HG02759 (cell line): ENCODE data around the gene MAX.

Experiments used
- ATAC-seq: cut with Tn5 transposase; IDR thresholded peaks from one replicate; pipeline ENCODE4 v1.9.1; 2021; ENCODE audit warnings: mild to moderate bottlenecking, moderate library complexity; ENCODE audit not compliant: unreplicated experiment

The MAX gene, protein sequence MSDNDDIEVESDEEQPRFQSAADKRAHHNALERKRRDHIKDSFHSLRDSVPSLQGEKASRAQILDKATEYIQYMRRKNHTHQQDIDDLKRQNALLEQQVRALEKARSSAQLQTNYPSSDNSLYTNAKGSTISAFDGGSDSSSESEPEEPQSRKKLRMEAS

DNA sequence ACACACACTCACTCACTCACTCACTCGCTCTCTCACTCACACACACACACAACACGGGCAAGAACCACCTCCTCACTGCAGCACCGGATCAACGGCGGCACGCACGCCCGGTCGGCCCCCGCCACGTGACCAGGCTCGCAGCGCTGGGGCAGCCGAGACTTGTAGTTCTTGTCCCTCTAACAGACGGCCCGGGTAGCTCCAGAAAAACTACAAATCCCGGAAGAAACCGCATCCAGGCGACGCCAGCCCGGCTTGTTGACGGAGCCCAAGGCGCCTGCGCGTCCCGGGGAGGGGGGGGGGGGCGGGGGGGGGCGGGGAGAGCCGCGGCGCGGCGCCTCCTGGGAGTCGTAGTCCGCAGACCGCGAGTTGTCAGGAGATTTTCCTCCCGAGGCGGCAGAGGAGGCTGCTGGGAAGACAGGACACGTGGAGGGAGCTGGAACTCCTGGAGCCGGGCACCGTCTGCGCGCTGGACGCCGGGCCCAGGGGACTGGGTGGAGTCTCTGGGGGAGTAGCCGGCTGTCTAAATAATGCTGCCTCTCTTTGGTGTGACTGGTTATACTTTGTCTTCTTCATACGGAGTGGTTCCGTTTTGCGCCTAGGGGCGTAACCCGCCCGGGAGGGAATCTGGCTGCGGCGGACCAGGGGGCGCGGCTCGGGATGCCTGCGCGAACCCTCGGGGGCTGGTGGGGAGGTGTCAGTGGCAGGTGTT is at the start of gene MAX:
MAX (minus strand) TSS at position 77 of the 709 bp plus-strand sequence. CDS start 178 bp downstream, outside the sequence.
- ATAC-seq = peak; percentile 92

DNA sequence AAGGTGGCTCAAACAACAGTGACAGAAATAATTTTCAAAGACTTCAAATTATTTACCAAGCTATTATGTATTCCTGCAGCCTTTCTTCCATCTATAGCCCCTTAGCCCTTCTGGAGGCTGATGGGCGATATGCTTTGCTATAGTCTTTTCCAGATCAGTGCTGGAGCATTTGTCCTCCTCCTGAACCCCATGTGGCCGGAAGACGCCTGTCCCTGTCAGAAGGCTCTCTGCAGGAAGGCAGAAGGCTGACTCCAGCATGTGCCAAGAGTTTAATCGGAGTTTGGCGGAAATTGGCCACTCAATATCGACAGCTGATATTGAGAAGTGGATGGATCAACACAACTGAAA is 49.3 kb upstream of the MAX start:
- no peak for ATAC-seq

DNA sequence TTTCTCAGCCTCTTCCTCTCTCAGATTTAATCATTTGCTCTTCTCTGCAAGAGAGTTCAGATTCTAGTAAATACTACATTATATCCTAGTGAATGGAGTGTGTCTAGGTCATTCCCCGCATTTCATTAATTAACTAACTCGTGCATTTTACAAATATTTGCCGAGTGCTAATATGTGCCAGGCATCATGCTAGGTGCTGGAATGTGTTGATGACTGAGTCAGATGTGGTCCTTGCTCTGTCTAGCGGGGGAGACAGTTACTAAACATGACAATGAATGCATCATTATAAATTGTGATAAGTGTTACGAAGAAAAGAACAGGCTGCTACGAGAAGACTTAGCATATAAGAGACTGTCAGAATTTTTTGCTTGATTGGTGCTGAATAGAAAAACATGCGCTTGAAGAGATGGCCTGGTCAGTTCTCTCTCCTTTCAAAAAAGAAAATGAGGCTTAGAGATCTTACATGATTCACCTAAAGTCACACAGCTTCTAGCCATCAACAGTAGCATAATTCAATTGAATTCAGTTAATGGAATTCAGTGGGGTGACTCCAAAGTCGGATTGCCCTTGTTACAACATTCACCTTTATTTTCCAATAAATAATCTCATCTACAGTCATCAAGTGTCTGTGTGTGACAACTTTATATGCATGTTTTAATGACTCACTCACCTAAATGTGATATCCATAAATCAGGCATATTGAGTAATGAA is 48.7 kb upstream of the MAX start:
- no peak for ATAC-seq

DNA sequence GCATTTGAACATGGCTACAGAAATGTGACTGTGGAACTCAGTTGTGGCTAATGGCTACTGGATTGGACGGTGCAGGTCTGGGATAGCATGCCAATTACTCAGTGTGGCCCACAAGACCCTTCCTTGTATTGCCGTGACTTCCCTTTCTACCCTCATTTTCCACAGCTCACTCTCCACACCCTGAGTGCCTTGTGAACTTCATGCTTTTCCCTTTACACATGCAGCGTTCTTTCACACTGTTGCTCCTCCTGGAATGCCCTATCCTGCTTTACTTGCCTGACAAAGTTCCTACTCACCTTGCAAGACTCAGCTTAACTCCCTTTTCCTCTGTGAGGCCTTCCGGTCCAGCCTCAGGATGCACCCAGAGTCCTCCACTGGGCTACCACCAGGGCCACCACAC is 46.8 kb upstream of the MAX start:
- no peak for ATAC-seq

DNA sequence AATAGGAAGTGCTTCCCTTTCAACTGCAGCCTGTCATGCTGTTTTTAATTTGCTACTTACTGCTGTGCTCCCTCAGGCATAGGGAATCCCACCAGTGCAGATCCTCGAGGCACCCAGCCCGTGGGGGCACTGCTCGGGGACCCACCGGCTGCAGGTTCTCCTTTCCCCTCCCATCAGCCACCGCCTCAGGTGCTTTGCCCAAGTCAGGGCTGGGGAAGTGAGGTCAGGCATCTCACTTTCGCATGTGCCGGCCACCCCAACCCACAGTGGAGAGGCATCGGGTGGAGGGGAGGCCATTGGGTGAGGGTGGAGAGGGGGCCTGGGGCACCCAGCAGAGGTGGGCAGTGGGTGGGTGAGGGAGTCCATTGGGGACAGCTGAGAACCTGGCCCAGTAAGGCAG is 41.9 kb upstream of the MAX start:
- no peak for ATAC-seq

DNA sequence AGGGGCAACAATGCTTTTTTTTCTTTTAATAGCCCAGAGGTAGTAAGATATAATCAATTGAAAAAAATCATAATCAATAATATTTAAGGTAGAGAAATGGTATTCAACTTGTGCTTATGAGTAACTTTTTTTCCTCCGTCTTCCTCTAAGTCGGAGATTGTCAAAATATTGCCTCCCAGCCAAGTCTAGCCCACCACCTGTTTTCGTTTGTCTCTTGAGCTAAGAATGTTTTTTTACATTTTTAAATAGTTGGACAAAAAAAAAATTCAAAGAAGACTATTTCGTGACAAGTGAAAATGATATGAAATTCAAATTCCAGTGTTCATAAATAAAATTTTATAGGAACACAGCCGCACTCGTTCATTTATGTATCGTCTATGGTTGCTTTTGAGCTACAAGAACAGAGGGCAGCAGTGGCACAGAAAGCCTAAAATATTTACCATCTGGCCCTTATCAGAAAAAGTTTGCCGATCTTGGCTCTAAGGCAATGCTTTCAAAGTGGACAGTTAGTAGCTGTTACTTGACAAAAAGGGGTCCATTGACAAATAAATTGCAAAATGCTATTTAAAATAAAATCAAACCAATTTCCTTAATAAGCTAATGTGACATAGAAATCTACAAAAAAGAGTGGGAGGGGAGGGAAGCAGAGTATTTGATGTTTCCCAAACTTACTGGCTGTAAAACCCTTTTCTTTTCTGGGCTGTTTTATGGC is 40.8 kb upstream of the MAX start:
- ATAC-seq = no peak

DNA sequence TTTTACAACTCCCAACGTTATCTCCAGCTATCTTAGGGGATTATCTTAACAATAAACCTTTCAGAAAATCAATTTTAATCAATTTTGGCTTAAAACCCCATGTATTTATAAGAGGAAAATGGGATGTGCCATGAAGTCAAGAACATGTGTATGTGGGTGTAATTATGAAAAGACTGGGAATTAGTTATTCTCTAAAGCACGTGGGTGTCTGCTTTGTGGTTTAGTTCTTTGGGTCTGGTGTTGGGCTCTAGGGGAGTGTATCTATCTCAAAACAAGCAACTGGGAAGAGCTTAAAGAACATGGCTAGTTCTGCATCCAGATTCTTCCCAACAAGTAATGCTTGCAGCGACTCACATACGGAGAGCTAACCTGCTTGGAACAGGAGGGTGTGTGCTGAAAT is 40.1 kb upstream of the MAX start:
- no peak for ATAC-seq

DNA sequence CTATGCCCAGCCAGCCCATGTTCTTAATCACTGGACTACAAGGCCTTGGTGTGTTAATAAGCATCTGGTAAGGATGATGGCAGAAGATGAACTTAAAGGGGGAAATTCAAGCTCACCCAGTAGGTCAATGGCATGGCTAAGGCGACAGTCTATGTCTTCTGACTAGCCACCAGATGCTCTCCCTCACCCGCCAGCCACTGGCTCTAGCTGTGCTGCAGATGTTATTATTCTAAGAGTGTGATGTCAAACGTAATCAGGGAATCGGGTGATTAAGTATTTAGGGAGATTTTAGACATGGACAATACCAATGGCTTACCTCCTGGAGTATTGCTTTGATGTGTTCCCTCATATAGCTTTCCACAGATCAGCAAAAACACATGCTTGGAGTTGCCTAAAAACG is 39.2 kb upstream of the MAX start:
- no peak for ATAC-seq

DNA sequence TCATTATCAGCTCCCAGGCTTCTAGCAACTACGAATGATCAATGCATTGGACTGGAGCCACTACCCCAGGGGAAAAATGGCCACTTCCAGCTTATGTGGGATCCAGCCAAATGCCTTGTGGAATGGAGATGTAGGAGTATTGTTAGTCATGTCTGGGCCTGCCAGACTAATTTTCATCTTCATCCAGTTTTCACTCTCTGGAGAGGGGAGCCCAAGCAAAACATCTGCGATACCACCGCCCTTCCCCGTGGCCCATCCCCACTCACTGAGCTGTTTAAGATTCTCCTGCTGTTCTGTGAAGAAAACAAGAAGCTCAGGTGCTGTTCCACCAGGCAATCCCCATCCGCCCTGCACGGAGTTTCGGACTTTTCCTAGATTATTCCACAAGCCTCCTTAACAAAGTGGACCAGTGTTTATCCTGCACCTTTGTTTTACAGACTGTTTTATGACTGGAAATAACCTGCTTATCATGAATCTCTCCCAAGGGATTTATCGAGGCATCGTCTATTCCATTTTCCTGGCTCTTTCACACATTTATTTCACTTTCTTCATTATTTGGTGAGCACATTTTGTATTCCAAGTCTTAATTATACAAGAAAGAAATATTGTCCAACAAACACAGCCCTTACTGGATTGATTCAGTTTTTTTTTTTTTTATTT is 35.5 kb upstream of the MAX start:
- no peak for ATAC-seq

DNA sequence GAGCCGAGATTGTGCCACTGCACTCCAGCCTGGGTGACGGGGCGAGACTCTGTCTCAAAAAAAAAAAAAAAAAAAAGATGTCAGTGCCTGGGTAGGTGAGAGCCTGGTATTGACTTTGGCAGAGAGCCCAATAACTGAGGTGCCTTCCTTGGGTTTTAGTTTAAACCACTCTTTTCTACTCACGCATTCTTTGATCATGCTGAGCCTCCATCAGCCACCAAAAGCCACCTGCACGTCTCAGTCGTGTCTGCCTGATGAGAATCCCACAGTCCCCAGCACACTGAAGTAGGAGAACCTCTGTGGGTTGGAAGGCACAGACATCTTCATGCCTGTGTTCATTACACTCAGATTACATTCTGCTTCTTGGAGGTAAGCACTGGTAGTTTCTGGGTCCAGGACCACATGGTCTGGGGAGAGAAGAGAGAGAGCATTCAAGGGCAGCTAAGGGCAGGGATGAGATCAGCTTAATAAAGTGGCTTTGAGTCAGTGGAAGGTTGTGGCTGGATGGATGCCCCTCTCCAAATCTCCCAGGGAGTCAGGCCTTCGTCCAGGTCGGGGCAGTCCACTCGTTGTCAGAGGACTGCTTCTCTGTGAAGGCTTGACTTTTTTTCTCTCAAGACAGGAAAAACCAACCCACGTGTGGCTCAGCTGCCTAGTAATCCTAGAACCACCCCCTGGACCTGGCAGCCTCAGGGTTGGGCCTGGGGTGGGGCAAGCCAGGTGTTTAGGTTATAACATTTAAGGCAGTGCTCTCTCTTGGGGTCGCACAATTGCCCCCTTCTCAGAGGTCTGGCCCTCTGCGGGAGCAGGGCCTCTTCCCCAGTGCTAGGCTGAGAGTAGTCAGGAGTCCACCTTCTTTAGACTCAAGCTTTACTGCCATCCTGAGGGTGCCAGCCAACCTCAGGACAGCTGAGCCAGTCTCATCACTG is 32.6 kb upstream of the MAX start:
- ATAC-seq = no peak

DNA sequence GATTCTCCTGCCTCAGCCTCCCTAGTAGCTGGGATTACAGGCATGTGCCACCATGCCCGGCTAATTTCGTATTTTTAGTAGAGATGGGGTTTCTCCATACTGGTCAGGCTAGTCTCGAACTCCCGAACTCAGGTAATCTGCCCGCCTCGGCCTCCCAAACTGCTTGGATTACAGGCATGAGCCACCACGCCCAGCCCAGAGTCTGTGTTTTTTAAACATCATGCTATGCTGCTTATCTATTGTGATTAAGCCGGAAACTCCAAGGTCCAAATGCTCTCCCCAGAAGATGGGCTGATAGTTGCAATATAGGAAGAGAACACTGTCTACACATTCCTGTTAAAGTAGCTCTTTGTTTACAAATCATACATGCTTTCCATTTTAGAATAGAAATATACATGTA is 30.5 kb upstream of the MAX start:
- ATAC-seq = no peak

DNA sequence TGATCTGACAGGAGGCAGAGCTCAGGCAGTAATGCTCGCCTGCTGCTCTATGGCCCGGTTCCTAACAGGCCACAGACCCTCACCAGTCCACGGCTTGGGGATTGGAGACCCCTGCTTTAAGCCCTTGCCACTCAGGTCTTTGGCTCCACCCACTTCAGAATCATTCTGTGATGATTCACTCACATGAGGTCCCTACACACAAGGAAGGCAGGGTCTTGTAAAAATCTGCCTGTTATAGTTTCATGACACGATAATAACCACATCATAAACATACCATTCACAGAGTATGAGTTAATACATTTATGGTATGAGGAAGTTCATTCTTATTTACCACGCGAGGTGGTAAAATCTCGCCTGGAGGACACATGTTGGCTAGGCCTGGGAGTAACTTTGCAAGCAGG is 29.0 kb upstream of the MAX start:
- no peak for ATAC-seq

DNA sequence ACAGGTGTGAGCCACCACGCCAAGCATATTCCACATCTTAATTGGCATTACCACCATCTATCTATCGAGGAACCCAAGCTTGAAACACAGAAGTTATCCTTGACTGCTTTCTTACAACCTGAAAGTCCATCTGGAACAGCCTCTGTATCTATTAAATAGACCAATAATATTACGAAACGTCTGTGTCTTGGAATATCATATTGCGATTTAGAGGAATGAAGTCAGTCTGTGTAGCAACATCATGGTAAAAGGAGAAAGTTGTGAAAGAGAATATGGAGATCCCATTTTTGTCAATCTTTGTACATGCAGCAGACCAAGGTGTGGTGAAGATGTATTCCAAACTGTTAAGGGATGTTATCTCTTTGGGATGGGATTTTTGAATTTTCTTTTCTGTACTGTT is 25.8 kb upstream of the MAX start:
- ATAC-seq = no peak

DNA sequence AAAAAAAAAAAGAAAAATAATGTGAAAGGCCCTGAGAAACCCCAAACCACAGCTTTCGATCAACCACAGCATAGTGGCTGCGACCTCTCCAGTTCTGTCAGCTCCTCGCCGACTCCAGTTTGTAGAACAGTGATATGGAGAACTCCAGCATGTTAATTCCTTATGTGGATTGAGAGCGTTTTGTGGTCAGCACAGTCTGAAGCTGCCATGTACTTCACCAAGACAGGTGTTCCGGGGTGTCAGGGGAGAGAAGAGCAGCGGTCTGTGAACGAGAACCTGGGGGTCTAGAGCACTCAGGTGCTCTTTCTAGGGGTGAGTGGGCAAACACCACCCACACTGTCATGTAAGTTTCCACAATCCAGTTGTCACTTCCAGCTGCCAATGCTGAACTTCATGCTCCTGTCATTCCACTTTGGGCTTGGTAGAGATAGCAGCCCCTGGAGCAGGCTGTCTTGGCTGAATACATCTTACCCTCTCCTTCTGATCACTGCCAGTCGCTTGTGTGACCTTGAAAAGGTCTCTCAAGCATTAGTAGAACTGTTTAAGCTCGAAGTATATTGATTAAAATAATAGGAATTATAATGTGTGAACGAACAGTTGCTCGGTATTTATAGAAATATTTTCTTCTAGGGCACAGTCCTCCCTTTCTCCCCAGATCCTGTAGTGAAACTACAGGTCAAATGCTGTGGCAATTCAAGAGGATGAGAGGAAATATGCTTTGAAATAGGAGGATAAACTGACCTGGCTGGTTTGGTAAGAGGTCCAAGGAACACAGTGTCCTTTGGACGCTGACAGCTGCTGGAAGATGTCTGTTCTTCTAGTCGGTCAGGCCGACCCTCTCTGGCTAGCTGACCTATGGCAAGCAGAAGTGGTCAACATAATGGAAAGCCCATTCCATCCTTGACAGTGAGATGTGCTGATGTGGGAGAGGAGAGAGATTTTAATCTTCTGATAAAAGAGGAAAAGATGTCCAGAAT is 15.7 kb upstream of the MAX start:
- no peak for ATAC-seq

DNA sequence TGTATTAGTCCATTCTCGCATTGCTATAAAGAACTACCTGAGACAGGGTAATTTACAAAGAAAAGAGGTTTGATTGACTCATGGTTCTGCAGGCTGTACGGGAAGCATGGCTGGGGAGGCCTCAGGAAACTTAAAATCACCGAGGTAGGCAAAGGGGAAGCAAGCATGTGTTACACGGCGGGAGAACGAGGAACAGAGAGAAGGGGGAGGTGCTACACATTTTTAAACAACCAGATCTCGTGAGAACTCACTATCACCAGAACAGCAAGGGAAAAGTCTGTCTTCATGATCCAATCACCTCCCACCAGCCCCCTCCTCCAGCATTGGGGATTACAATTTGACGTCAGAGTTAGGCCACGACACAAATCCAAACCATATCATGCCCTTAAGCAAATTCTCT is 13.3 kb upstream of the MAX start:
- ATAC-seq = no peak

DNA sequence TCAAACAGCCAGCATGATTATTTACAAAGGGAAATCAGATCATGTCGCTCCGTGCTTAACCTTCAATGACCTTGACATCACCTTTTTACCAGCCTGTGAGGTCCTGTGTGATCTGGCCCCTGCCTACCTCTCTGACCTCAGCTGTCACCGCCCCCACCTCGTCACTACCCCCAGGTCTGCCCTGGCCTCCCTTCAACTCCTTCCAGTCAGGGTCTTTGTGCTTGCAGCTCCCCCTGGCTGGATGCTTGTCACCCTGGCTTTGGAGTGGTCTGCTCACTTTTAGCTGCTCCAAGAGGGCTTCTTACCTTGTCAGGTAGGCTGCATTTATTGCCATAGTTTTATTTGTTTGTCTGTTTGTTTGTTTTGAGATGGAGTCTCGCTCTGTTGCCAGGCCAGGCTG is 8.2 kb upstream of the MAX start:
- ATAC-seq = no peak

DNA sequence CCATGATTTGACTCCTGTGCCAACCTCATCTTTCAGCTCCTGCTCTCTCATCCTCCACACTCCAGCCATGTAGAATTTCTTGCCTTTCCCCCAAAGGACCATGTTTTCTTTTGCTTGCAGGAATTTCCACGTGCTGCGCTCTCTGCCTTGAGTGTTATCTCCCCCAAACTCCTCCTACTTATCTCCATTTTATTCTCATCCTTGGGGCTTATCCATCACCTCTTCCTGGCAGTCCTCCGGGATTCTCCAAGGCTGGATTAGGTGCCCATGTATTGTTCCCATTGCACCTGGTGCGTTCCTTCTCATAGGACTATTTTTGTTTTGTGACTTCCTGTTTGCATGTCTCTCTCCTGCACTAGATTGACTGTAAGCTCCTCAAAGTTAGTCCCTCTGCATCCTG is 7.0 kb upstream of the MAX start:
- ATAC-seq = no peak

DNA sequence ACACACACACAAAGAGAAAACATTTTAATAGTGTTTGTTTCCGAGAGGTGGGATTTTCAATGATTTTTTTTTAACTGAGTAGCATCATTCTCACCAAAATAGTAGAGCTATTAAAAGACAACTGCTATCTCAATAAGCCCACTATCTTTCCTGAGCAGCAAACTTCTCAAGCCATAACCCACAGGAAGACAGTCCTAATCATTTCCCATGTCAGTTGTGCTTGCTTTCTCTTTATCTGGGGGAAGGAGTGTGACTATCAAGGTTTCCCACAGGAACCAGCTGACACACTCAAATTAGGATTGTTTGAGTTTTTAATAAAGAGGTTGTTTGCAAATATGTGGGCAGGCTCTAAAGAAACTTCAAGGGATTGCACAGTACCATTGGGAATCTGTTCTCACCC is 4.9 kb upstream of the MAX start:
- ATAC-seq = no peak

DNA sequence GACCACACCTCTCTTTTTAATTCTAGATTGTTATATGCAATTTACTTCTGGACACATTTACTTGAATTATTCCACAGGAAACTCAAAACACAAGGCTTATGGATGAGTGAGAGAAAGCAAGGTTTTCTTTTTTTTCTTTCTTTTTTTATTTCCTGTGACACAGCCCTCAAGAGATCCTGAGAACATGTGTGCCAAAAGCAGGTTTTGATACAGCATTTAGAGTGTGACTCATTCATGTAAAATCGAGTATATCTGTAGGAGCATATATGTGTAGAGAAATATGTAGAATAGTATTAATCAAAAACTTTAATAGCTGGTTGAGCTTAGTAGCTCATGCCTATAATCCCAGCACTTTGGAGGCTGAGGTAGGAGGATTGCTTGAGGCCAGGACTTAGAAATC is 4.4 kb upstream of the MAX start:
- ATAC-seq = no peak
